CD14-positive monocyte (primary cell): ENCODE measurements around the gene BARHL1. TPM values are rescaled to one million over a fixed set of nuclear protein-coding genes. Genes with fewer than 3 reads are reported as not detected.

Source experiments
- DNase-seq, 3 donors: peaks; one replicate each; pipeline ENCODE4 v3.0.0-alpha.2; 2011 to 2022
- H2AFZ ChIP-seq: 2 replicates; pipeline ENCODE4 v1.6.0; 2012; ENCODE audit warnings: mild to moderate bottlenecking, low read depth, low read length, inconsistent platforms; ENCODE audit not compliant: insufficient read depth, poor library complexity, severe bottlenecking
- H3K27ac ChIP-seq, 2 donors: 1 replicate in 1 of 2; 2 replicates in 1 of 2; pipeline ENCODE4 v1.5.1; 2012 to 2013; ENCODE audit warnings: low read length in 2 of 2, control low read depth in 1 of 2, inconsistent platforms in 1 of 2, low read depth in 1 of 2, mild to moderate bottlenecking in 1 of 2
- H3K27me3 ChIP-seq, 2 donors: one replicate each; pipeline versions ENCODE4 v1.6.0 to v1.6.1; 2011 to 2013; ENCODE audit warnings: low read length in 2 of 2; ENCODE audit not compliant: control insufficient read depth in 2 of 2, insufficient read depth in 2 of 2
- H3K36me3 ChIP-seq, 2 donors: replicated peaks in 1 of 2; 1 replicate in 1 of 2; 2 replicates in 1 of 2; pipeline versions ENCODE4 v1.5.1 to v1.6.1; 2012 to 2013; ENCODE audit warnings: low read length in 2 of 2, control low read depth in 1 of 2, inconsistent platforms in 1 of 2, mild to moderate bottlenecking in 1 of 2; ENCODE audit not compliant: insufficient read depth in 2 of 2, control insufficient read depth in 1 of 2
- H3K4me1 ChIP-seq, 2 donors: 1 replicate in 1 of 2; 2 replicates in 1 of 2; pipeline versions ENCODE4 v1.5.1 to v1.6.1; 2012 to 2013; ENCODE audit warnings: low read length in 2 of 2, control low read depth in 1 of 2, inconsistent platforms in 1 of 2, mild to moderate bottlenecking in 1 of 2, moderate library complexity in 1 of 2; ENCODE audit not compliant: insufficient read depth in 2 of 2, control insufficient read depth in 1 of 2
- H3K4me2 ChIP-seq: replicated peaks from 2 replicates; pipeline ENCODE3; 2012; ENCODE audit warnings: low read length, moderate library complexity, mild to moderate bottlenecking; ENCODE audit not compliant: poor library complexity, severe bottlenecking; ENCODE audit errors: extremely low read depth
- H3K4me3 ChIP-seq, 3 experiments: fragments of 200-600 bp in 1 of 3; sonication (generic) in 1 of 3; replicated peaks in 1 of 3; 1 replicate in 2 of 3; 2 replicates in 1 of 3; pipeline ENCODE4 v1.5.1; 2011 to 2013; ENCODE audit warnings: low read length in 3 of 3, mild to moderate bottlenecking in 3 of 3, control low read depth in 2 of 3, low read depth in 2 of 3, inconsistent platforms in 1 of 3, moderate library complexity in 1 of 3
- H3K79me2 ChIP-seq: 2 replicates; pipeline ENCODE4 v1.6.0; 2012; ENCODE audit warnings: mild to moderate bottlenecking, control low read depth, inconsistent platforms, low read length, moderate library complexity; ENCODE audit not compliant: insufficient read depth
- H3K9ac ChIP-seq: 2 replicates; pipeline ENCODE4 v1.6.0; 2017; ENCODE audit warnings: low read length, mild to moderate bottlenecking; ENCODE audit not compliant: insufficient read depth, poor library complexity, severe bottlenecking
- H3K9me3 ChIP-seq, 2 donors: replicated peaks in 1 of 2; 1 replicate in 1 of 2; 2 replicates in 1 of 2; pipeline versions ENCODE4 v1.5.1 to v1.6.1; 2012 to 2013; ENCODE audit warnings: low read length in 2 of 2, control low read depth in 1 of 2; ENCODE audit not compliant: control insufficient read depth in 1 of 2, insufficient read depth in 1 of 2
- H4K20me1 ChIP-seq: 2 replicates; pipeline ENCODE4 v1.6.0; 2012; ENCODE audit warnings: mild to moderate bottlenecking, low read length, control low read depth, moderate library complexity; ENCODE audit not compliant: insufficient read depth
- H3K27ac Mint-ChIP-seq, 7 donors: one replicate each; pipeline ENCODE4 v1.8.0; 2020; ENCODE audit warnings: mild to moderate bottlenecking in 7 of 7, mixed read lengths in 7 of 7, moderate library complexity in 6 of 7, inconsistent platforms in 2 of 7
- H3K27me3 Mint-ChIP-seq, 3 donors: one replicate each; pipeline ENCODE4 v1.8.0; 2021 to 2022; ENCODE audit warnings: low read depth in 3 of 3, mild to moderate bottlenecking in 3 of 3, mixed read lengths in 3 of 3, moderate library complexity in 3 of 3, inconsistent platforms in 1 of 3
- H3K36me3 Mint-ChIP-seq, 2 donors: one replicate each; pipeline ENCODE4 v1.8.0; 2020; ENCODE audit warnings: mixed read lengths in 2 of 2, inconsistent platforms in 1 of 2, mild to moderate bottlenecking in 1 of 2
- H3K4me1 Mint-ChIP-seq: one replicate; pipeline ENCODE4 v1.8.0; 2020; ENCODE audit warnings: mild to moderate bottlenecking, mixed read lengths
- H3K4me3 Mint-ChIP-seq, 2 donors: one replicate each; pipeline ENCODE4 v1.8.0; 2020; ENCODE audit warnings: mild to moderate bottlenecking in 2 of 2, mixed read lengths in 2 of 2, moderate library complexity in 1 of 2
- H3K9me3 Mint-ChIP-seq, 7 donors: one replicate each; pipeline ENCODE4 v1.8.0; 2020 to 2022; ENCODE audit warnings: mixed read lengths in 7 of 7, mild to moderate bottlenecking in 6 of 7, moderate library complexity in 6 of 7, inconsistent platforms in 2 of 7
- CTCF ChIP-seq: fragments of 200-600 bp; IDR thresholded peaks from one replicate; pipeline ENCODE4 v1.8.0; 2022; ENCODE audit warnings: antibody characterized with exemption, mild to moderate bottlenecking
- WGBS: methylation state at CpG from one replicate; pipeline ENCODE4 v1.1.5; 2013; ENCODE audit warnings: missing lambda C conversion rate; ENCODE audit not compliant: insufficient coverage; 5-methylcytosine and 5-hydroxymethylcytosine counted together
- intact Hi-C, 2 donors: fragments of 100-400 bp; cut with micrococcal nuclease; formaldehyde crosslinking; loops; one replicate each; pipeline versions ENCODE4 v1.15.0 to v1.15.1; 2023
- polyA plus RNA-seq, 3 donors: library from polyadenylated mRNA; depleted of rRNA in 1 of 3; unstranded in 2 of 3; stranded (reverse) in 1 of 3; fragments of 300-500 nt in 2 of 3; fragments of >200 nt in 1 of 3; fragmentation: Illumina TruSeq in 2 of 3; gene quantifications; 1 replicate in 2 of 3; 2 replicates in 1 of 3; pipeline ENCODE4 v1.2.3, GENCODE V29; 2012 to 2021

The BARHL1 gene
- polyA plus RNA-seq, 3 donors: not detected

- H3K4me3 Mint-ChIP-seq: no peak overlapping the region
- peaks cover 0 to 1% (median 0%) of the 10 kb centered on the region in 3 donors for H3K27me3 Mint-ChIP-seq
- WGBS: 100% methylated on average over 3 of the region's 3 CpGs
- Histone ChIP-seq H3K27ac (no peak overlapping the region), H3K27me3 (no peaks in the 10 kb centered on the region), H3K4me3 (no peak overlapping the region), H3K4me2 (no peak overlapping the region), H3K9ac (no peak overlapping the region), H4K20me1 (no peaks in the 10 kb centered on the region), H3K9me3 (no peaks in the 10 kb centered on the region), H3K4me1 (peaks cover 3 to 4% of the 10 kb centered on the region in 2 donors), H3K79me2 (no peaks in the 10 kb centered on the region), H2AFZ (no peak overlapping the region), H3K36me3 (peaks cover 0 to 31% of the 10 kb centered on the region in 2 donors)
- peaks cover 28 to 57% of the 10 kb centered on the region in 2 donors for H3K36me3 Mint-ChIP-seq
- H3K9me3 Mint-ChIP-seq: no peaks in the 10 kb centered on the region
- no peak for TF ChIP-seq CTCF
- intact Hi-C loops: no loop called here
- H3K27ac Mint-ChIP-seq: no peak overlapping the region
- H3K4me1 Mint-ChIP-seq: peaks cover 8% of the 10 kb centered on the region
- no peak for DNase-seq
Observed at GRCh38 chr9:132602207-132602606, 19.8 kb downstream of the BARHL1 start.

GRCh38 chr9:132605387-132605786 lies 23.0 kb downstream of the BARHL1 start:
- no peak overlapping the region for H3K9ac ChIP-seq
- no peaks in the 10 kb centered on the region for H3K4me1 ChIP-seq
- 93% methylated on average over 3 of the region's 6 CpGs for WGBS
- H3K36me3 Mint-ChIP-seq: peaks cover 43 to 62% of the 10 kb centered on the region in 2 donors
- H3K4me3 Mint-ChIP-seq: no peak overlapping the region
- H3K79me2 ChIP-seq: no peaks in the 10 kb centered on the region
- H3K4me1 Mint-ChIP-seq: no peaks in the 10 kb centered on the region
- no peaks in the 10 kb centered on the region for H3K27me3 Mint-ChIP-seq
- no peaks in the 10 kb centered on the region for H4K20me1 ChIP-seq
- no peak overlapping the region for H3K4me3 ChIP-seq
- H3K4me2 ChIP-seq: no peak overlapping the region
- no peaks in the 10 kb centered on the region for H3K9me3 ChIP-seq
- DNase-seq: no peak
- TF ChIP-seq CTCF: no peak
- no peaks in the 10 kb centered on the region for H3K9me3 Mint-ChIP-seq
- H3K27ac Mint-ChIP-seq: peak overlapping the region in 1 of 7 donors; percentile 22
- H3K27ac ChIP-seq: no peak overlapping the region
- no peaks in the 10 kb centered on the region for H3K27me3 ChIP-seq
- H2AFZ ChIP-seq: no peak overlapping the region
- intact Hi-C loops: no loop called here
- H3K36me3 ChIP-seq: peaks cover 10 to 51% of the 10 kb centered on the region in 2 donors
